ENCODE measurements around the gene TRAIP. TPM values are rescaled to one million over a fixed set of nuclear protein-coding genes. Genes with fewer than 3 reads are reported as not detected.
A peak's percentile ranks its signal among the peaks of the same experiment; 100 is the strongest.

TRAIP gene
- total RNA-seq, 6 experiments from 2014 or later = 3.4 to 7.5 (median 6.3) TPM

- no peaks in the 10 kb centered on the region for H3K9me3 Mint-ChIP-seq
- H3K4me3 Mint-ChIP-seq = no peak overlapping the region
- TF ChIP-seq CTCF (IDR thresholded peaks at IDR 0.05) = no peak; the same call in 1 of the 2 replicates
- H3K36me3 Mint-ChIP-seq (ENCODE audit: low read depth) = no peaks in the 10 kb centered on the region
- no peak overlapping the region for H3K27ac Mint-ChIP-seq
- H3K27me3 Mint-ChIP-seq (ENCODE audit: insufficient read depth) = peaks cover 2% of the 10 kb centered on the region; the same call in 1 of the 2 replicates
- no peak for DNase-seq
- H3K4me1 Mint-ChIP-seq (ENCODE audit: low read depth) = peaks cover 24% of the 10 kb centered on the region
These were observed 64.8 kb downstream of the TRAIP start for GRCh38 chr3:49791571-49791970.

GRCh38 chr3:49790626-49791411, 65.5 kb downstream of the TRAIP start:
- no peak for TF ChIP-seq CTCF (IDR thresholded peaks at IDR 0.05)
- Mint-ChIP-seq H3K27me3 (ENCODE audit: insufficient read depth) (peaks cover 2% of the 10 kb centered on the region; the same call in 1 of the 2 replicates), H3K4me1 (ENCODE audit: low read depth) (peaks cover 24% of the 10 kb centered on the region), H3K36me3 (ENCODE audit: low read depth) (peaks cover under 1% of the 10 kb centered on the region), H3K9me3 (no peaks in the 10 kb centered on the region), H3K4me3 (no peak overlapping the region), H3K27ac (peak overlapping the region; percentile 3; the same call in 1 of the 2 replicates)
- DNase-seq = peak; percentile 58

- Mint-ChIP-seq H3K36me3 (ENCODE audit: low read depth) (peaks cover 13% of the 10 kb centered on the region), H3K27me3 (ENCODE audit: insufficient read depth) (peaks cover 2% of the 10 kb centered on the region), H3K4me1 (ENCODE audit: low read depth) (peaks cover 36% of the 10 kb centered on the region), H3K4me3 (no peak overlapping the region), H3K9me3 (no peaks in the 10 kb centered on the region), H3K27ac (no peak overlapping the region)
- DNase-seq = no peak
- no peak for TF ChIP-seq CTCF (IDR thresholded peaks at IDR 0.05)
These were observed 68.3 kb downstream of the TRAIP start for GRCh38 chr3:49788056-49788455.

GRCh38 chr3:49787536-49787935, 68.8 kb downstream of the TRAIP start:
- DNase-seq = no peak
- no peak for TF ChIP-seq CTCF (IDR thresholded peaks at IDR 0.05)
- Mint-ChIP-seq H3K27ac (no peak overlapping the region), H3K36me3 (ENCODE audit: low read depth) (peaks cover 13% of the 10 kb centered on the region), H3K4me1 (ENCODE audit: low read depth) (peaks cover 36% of the 10 kb centered on the region), H3K9me3 (no peaks in the 10 kb centered on the region), H3K4me3 (no peak overlapping the region), H3K27me3 (ENCODE audit: insufficient read depth) (peaks cover 2% of the 10 kb centered on the region)

- no peak for TF ChIP-seq CTCF (IDR thresholded peaks at IDR 0.05)
- DNase-seq = no peak
- Mint-ChIP-seq H3K27ac (peak overlapping the region; percentile 92), H3K4me1 (ENCODE audit: low read depth) (peaks cover 36% of the 10 kb centered on the region), H3K4me3 (peak overlapping the region; percentile 97), H3K9me3 (no peaks in the 10 kb centered on the region), H3K27me3 (ENCODE audit: insufficient read depth) (peaks cover 2% of the 10 kb centered on the region), H3K36me3 (ENCODE audit: low read depth) (peaks cover 13% of the 10 kb centered on the region)
These were observed 69.2 kb downstream of the TRAIP start for GRCh38 chr3:49787182-49787464.
